GM19328 (cell line): ENCODE results near the gene CACNA1F.

Experiments used
- ATAC-seq: cut with Tn5 transposase; IDR thresholded peaks from one replicate; pipeline ENCODE4 v1.9.1; 2021; ENCODE audit warnings: mild to moderate bottlenecking, moderate library complexity; ENCODE audit not compliant: unreplicated experiment

CACNA1F gene

GRCh38 chrX:49257846-49258748 lies 25.0 kb upstream of the CACNA1F start:
- no peak for ATAC-seq

DNA sequence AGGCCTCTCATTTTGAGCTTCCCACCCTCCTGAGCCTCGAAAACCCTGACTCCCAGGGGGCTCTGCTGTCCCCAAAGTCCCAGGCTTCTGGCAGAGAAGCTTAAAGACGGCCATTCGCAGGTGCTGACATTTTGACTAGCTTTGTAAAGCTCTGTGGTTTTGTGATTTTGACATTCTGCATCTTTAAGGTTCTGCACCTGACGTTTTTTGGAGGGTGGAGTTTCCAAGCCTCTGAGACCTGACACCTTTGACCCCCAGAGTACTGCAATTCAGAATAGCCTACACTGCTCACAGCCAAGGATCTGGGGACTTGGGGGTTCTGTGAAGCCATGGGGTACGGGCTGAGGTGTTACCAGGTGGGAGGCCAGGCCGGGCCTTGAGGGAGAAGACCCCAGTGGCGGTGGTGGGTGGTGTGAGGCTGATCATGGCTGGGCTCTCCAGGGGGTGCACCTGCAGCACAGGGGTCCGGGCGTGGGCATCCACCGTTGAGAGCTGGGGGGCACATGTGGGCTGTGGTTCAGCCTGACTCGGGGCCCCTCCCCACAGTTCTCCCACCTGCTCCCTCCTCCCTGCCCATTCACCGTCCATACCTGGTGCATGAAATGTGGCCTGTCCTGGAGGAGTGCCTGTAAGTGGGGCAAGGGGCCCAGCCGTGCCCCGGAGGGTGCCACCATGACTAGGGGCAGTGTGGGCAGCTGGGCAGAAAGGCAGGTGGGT lies 24.1 kb upstream of the CACNA1F start:
- ATAC-seq = no peak

GRCh38 chrX:49256268-49256995 lies 23.3 kb upstream of the CACNA1F start:
- no peak for ATAC-seq

- no peak for ATAC-seq
Measured at GRCh38 chrX:49254639-49255038, 21.5 kb upstream of the CACNA1F start.

GRCh38 chrX:49251325-49251724 lies 18.2 kb upstream of the CACNA1F start:
- ATAC-seq = no peak

DNA sequence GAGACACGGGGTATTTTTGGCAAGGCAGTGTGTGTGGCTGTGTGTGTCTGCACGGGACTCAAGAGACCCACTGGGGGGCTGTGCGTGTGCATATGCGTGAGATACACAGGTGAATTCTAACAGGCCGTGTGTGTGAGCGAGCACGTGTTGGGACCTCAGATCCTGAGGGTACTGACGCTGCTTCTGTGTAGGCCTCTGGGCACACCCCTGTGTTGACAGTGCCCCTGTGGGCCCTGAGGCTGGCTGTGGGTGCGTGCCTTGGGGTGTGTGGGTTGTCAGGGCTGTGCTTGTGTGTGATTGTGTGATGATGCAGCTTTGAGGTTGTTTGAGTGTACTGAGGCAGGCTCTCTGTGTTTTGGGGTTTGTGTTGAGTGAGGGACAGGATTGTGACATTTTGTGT lies 17.4 kb upstream of the CACNA1F start:
- no peak for ATAC-seq

DNA sequence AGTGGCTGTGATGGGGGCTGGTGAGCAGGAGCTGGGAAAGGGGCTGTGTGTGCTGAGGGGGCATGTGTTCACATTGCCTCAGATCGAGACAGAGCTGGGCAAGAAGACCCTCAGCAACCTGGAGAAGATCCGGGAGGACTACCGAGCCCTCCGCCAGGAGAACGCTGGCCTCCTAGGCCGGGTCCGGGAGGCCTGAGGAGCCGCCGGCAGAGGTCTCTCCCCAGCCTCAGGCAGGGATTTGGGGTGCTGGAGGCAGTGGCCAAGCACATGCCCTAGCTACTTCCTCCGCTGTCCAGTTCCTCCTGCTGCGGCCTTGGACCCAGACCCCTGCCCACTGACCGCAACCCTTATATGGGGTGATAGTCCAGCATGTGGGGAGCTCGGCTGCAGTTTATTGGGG lies 16.9 kb upstream of the CACNA1F start:
- ATAC-seq = no peak

- ATAC-seq = no peak
Measured at GRCh38 chrX:49249616-49250015, 16.5 kb upstream of the CACNA1F start.

DNA sequence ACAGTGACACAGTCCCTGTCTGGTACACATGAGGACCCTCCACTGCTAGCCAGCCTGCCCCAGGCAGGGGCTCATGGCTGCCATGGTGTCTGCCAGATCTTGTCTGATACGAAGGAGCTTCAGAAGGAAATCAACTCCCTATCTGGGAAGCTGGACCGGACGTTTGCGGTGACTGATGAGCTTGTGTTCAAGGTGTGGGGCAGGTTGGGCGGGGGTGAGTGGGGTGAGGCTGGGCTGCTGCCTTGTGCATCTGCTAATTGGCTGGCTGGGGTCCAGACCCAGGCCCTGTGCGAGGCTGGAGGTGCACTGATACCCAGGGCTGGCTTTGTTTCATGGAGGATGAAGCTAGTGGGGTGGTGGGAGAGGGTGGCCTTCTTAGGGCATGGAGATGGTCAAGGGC lies 15.9 kb upstream of the CACNA1F start:
- no peak for ATAC-seq

DNA sequence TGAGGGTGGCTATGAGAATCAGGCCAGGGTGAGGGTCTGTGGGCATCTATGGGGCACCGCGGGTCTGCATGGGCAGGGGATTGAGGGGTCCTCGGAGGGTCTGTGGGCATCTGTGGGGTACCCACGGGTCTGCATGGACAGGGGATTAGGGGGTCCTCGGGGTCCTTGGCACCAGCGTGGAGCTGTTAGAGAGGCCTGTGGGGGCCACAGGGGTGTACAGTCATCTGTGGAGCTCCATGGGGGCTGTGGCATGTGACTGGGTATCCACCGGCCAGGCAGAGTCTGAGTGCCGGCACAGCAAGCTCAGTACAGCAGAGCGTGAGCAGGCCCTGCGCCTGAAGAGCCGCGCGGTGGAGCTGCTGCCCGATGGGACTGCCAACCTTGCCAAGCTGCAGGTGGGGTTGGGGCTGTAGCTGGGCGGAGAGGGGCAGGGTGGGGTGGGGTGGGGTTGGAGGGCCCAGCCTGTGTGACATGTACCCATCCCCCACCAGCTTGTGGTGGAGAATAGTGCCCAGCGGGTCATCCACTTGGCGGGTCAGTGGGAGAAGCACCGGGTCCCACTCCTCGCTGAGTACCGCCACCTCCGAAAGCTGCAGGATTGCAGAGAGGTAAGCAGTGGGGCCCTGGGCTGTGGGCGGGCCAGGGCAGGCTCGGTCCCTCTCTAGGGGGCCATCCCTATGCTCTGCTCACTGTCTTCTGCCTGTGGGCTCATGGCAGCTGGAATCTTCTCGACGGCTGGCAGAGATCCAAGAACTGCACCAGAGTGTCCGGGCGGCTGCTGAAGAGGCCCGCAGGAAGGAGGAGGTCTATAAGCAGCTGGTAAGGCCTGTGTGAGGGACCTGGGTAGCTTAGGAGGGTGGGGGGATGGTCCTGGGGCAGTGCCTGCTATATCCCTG lies 15.0 kb upstream of the CACNA1F start:
- no peak for ATAC-seq

DNA sequence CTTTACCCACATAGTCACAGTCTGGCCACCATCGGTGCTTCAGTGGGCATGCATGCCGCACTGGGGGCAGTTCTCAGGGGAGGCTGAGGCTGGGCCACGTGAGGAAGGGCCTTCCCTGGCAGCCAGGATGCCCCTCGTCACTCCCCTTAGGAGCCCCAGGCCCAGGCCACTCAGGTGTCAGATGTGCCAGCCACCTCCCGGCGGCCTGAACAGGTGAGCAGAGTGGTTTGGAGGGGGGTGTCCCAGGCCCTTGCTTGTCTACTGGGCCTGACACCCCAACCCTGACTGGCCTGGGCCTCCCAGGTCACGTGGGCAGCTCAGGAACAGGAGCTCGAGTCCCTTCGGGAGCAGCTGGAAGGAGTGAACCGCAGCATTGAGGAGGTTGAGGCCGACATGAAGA lies 14.2 kb upstream of the CACNA1F start:
- no peak for ATAC-seq

DNA sequence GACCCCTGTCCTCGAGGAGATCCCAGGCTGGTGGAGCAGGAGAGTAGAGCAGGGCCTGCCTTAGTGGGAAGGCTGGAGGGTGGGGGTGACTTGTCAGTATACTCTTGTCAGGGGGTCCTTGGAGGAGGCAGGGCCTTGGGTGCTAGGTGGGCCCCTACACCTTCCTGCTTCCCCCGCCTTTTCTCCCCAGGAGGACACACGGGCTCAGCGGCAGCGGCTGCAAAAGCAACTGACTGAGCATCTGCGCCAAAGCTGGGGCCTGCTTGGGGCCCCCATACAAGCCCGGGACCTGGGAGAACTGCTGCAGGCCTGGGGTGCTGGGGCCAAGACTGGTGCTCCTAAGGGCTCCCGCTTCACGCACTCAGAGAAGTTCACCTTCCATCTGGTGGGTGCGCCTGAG lies 13.4 kb upstream of the CACNA1F start:
- no peak for ATAC-seq

DNA sequence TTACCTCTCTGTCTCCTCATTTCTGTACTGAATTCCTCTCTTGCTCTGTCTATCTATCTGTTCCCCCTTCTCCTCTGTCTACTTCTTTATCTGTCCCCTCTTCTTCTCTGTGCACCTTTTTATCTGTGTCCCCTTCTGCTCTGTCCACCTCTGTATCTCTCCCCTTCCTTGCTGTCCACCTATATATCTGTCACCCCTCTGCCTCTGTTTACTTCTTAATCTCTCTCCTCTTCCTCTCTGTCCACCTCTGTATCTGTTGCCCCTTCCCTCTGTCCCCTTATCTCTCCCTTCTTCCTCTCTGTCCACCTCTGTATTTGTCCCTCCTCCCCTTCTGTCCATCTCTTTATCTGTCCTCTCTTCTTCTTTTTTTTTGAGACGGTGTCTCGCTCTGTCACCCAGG lies 11.1 kb upstream of the CACNA1F start:
- ATAC-seq = no peak

- no peak for ATAC-seq
Measured at GRCh38 chrX:49243166-49243565, 10.0 kb upstream of the CACNA1F start.

- ATAC-seq = no peak
Measured at GRCh38 chrX:49242545-49243066, 9.5 kb upstream of the CACNA1F start.

DNA sequence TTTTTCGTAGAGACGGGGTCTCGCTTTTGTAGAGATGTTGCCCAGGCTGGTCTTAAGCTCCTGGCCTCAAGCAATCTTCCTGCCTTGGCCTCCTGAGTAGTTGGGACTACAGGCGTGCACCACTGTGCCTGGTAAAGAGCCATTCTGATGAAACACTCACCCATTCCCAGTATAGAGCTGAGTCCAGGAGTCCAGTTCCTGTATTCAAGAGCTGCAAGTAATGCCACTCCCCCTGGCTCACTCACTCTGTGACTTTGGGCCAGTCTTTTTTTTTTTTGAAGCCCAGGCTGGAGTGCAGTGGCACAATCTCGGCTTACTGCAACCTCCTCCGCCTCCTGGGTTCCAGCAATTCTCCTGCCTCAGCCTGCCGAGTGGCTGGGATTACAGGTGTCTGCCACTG lies 5.6 kb upstream of the CACNA1F start:
- no peak for ATAC-seq

- no peak for ATAC-seq
Measured at GRCh38 chrX:49237060-49237459, 3.9 kb upstream of the CACNA1F start.

GRCh38 chrX:49233887-49234555 lies 881 bp upstream of the CACNA1F start:
- ATAC-seq = no peak

DNA sequence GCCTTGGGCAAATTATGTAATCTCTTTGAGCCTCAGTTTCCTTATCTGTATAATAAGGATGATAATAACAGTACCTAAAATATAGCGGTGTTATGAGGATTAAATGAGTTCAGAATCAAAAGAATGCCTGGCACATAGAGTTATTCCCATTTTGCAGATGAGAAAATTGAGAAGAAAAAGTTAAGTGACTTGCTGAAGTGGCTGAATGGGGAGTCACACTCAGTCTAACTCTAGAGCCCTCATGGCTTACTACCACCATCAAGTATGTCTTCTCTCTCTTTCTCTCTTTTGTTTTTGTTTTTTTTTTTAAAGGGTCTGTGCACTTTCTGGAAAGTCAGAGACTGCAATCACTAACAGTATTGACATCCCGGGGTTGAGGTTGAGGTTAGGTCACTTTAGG lies 615 bp downstream of the CACNA1F start:
- no peak for ATAC-seq
